Activated T-cell treated with anti-CD3 and anti-CD28 coated beads for 48 hours (primary cell): ENCODE results near the gene RPL5.

Experiments
- DNase-seq: peaks from one replicate; pipeline ENCODE4 v3.0.0-alpha.2; 2020; ENCODE audit warnings: low read depth

The RPL5 gene

GRCh38 chr1:92820024-92820423 is 11.8 kb upstream of the RPL5 start:
- no peak for DNase-seq

DNA sequence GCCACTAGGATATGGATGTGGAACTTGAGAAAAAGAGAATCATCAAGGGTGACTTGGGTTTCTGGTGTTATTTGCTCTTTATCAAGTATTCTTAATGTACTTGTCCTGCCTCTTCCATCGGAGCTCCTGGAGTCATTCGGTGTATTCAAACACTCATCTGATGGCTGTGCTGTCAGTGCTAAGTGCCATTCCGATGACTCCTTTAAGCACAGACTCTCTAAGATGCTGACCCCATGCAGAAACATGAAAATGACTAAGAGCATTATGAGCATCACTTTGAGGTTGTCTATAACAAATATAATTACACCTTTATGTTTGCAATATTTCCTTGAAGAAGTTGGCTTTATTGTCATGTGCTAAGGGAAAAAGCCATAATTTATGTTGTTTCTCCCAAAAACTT is 11.3 kb upstream of the RPL5 start:
- no peak for DNase-seq

DNA sequence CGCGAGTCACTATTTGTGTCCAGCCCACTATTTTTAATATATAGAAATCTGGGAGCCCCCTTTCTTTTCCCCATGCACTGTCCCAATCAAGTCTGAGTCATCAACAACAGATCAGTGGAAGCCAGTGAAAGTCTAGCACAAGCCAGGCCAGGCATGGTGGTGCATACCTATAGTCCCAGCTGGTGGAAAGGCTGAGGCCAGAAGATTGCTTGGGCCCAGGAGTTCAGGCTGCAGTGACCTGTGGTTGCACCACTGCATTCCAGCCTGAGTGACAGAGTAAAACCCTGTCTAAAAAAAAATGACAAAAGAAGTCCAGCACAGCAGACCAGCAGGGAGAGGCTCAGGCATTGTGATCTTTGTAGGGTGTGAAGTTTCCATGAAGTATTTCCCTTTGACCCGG is 9.0 kb upstream of the RPL5 start:
- DNase-seq, result no peak

- no peak for DNase-seq
Measured at GRCh38 chr1:92826792-92827191, 5.0 kb upstream of the RPL5 start.

GRCh38 chr1:92831368-92831761 is 475 bp upstream of the RPL5 start:
- no peak for DNase-seq

GRCh38 chr1:92832537-92833114 is 786 bp downstream of the RPL5 start:
- DNase-seq, result no peak

- no peak for DNase-seq
Measured at GRCh38 chr1:92833840-92834239, 2.0 kb downstream of the RPL5 start.

- no peak for DNase-seq
Measured at GRCh38 chr1:92834617-92835016, 2.8 kb downstream of the RPL5 start.

- DNase-seq, result no peak
Measured at GRCh38 chr1:92837062-92837461, 5.2 kb downstream of the RPL5 start.

- DNase-seq, result no peak
Measured at GRCh38 chr1:92838519-92838918, 6.7 kb downstream of the RPL5 start.

DNA sequence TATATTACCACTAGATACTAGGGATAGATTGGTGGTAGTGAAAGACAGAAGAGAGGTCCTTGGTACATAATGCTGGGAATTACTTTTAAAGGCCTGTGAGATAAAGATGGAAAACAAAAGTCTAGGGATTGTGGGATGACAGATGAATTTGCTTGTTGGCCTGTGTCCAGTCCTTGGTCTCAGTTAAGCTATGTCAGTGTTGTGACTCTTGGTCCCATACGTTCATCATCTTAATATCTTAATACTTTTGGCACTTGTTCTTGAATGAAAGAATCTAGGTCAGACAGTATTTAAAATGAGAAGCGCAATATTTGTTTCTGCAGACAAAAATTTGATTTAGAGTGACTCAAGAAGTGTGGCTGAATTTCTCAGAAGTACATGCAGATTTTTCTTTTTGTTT is 7.6 kb downstream of the RPL5 start:
- no peak for DNase-seq

DNA sequence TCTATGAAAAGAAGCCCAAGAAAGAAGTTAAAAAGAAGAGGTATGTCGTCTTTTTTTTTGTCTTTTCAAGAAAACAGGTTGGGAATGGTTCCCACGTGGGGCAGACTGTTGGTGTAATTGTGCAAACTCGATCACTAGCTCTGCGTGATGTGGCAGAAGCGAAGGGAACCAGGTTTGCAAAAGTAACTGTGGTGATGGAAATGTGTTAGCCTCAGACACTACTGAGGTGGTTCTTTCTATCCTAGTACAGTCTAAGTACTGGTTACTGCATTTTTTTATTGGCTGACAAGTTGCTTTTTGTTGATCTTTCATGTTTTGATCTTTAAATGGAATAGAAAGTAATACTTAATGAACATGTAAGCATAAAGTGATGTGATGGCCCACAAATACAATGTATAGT is 8.8 kb downstream of the RPL5 start:
- no peak for DNase-seq

DNA sequence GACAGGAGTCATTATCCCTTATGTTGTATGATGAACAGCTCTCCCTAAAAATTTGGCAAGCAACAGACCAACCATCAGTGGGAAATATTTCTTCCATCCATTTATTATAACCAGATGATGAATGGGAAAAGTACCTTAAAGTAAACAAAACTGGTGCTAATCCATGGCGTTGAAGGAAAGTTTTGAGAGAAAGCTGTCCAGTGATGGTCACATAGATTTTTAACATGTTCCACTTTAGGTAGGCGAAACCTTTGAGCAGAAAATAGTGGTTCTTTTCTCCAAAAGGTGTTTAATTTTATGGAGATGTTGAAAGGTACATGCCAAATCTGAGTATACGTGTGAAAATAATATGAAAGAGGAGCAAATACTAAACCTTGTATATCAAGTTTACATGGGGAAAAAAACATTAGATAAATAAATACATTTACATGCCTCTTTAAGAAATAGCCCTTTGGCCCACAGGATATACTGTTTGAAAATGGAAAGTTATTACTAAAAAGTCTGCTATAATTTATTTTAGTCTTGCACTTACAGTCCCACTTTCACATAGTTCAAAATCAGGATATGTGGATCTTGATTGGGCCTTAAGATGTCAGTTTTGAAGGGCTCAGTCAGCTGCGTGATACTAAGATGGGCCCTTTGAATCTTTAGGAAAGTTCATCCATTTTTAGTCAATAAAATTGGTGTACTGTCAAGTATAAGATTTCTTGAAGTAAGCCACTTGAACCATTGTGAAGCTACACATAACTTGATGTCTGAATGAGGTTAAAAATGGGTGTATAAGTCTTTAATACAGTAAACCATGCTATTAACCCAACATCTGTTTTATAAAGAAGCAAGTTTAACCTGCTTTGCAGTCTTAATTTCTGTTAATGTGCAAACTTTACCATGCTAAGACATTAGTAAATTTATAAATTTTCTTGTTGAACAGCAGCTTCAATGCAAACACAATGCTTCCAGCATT is 10.5 kb downstream of the RPL5 start:
- DNase-seq, result no peak

DNA sequence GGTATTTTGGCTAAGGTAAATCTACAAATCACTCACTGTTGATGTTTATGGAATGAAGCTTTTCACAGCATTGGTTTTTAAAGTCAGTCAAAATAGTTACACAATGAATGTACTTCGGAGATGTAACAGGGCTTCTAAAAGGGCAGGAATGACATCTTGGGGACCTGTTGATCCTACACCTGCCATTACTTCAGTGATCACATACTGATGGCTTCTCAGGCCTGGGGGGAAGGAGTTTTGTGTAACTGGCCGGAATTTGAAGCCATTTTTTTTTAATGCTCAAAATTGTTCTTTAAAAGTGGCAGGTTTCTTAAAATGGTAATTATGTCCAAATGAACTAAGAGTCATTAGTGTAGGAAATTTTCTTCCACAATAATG is 11.2 kb downstream of the RPL5 start:
- DNase-seq, result no peak

GRCh38 chr1:92843429-92844352 is 11.9 kb downstream of the RPL5 start:
- DNase-seq, result no peak

GRCh38 chr1:92844439-92844838 is 12.6 kb downstream of the RPL5 start:
- DNase-seq, result no peak

DNA sequence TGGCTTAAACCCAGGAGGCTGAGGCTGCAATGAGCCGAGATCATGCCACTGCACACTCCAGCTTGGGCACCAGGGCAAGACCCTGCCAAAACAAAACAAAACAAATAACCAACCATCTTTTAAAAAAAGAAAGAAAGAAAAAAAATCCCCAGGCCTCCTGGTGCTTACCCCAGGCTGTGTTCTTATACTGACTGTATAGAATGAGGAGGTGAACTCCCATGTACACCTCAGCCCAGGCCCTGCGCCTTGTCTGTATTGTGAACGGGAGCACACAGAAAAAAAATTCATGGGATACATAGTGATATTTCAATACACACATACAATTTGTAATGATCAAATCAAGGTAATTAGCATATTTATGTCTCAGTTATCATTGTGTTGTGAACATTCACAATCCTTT is 14.1 kb downstream of the RPL5 start:
- no peak for DNase-seq

- DNase-seq, result no peak
Measured at GRCh38 chr1:92848201-92848600, 16.4 kb downstream of the RPL5 start.

DNA sequence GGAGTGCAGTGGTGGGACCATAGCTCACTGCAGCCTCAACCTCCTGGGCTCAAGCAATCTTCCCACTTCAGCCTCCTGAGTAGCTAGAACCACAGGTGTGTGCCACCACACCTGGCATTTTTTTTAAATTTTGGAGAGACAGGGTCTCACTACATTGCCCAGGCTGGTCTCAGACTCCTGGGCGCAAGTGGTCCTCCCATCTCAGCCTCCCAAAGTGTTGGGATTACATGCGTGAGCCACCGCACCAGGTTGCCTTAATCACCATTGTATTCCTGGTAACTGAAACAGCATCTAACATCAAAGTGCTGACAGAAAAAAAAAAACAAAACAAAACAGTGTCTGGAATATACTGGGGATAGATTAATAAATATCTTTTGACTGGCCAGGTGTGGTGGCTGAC is 18.2 kb downstream of the RPL5 start:
- no peak for DNase-seq

- no peak for DNase-seq
Measured at GRCh38 chr1:92851729-92852128, 19.9 kb downstream of the RPL5 start.

- DNase-seq, result no peak
Measured at GRCh38 chr1:92853299-92853698, 21.5 kb downstream of the RPL5 start.

GRCh38 chr1:92854101-92854785 is 22.4 kb downstream of the RPL5 start:
- DNase-seq, result no peak
